GM19035 (cell line): Measurements from ENCODE around the gene TEX36.
"Not testable (repeated sequence)": the region's sequence is repeated elsewhere in the genome, so short reads cannot be mapped to it uniquely, and the experiment has no call there.

Source experiments
- ATAC-seq: cut with Tn5 transposase; IDR thresholded peaks from one replicate; pipeline ENCODE4 v1.9.1; 2021; ENCODE audit not compliant: unreplicated experiment

The TEX36 gene

DNA sequence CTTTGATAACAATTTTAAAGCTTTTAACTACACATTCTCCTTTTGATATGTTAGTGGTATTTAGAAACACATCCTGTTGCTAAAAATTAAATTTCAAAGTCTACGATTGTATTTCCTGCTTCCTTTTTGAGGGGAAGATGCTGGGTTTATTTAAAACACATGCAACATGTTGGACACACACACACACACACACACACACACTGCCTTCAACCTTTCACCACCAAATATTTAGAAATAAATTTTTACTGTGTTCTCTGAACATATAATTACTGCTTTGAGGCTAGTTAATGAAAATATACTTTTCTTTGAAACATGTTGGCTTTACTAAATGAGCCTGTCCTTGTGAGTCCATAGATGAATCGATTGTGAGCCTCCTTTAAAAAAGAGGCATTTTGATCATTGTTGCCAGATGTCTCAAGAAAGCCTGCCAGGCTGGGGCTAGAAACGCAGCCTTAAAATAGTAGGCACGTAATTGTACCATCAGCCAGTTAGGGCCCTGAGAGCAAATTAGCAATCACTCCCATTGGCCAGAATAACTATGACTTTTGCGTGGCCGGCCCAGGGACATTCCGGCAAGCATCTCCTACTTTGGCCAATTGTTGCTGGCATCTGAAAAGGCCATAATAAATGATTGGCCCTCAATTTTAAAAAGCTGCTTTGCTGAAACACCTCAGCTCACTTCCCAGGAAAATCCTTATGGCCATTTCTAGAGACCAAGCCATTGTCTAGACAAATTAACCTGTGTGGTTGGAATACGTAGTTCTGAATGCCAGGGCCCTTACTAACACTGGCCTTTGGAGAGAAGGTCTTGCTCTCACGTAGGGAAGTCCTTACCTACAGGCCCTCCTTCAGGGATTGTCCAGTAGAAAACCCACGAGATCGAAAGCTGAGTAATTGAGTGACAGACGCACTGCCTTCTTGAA is 9.9 kb upstream of the TEX36 start:
- ATAC-seq = no peak

DNA sequence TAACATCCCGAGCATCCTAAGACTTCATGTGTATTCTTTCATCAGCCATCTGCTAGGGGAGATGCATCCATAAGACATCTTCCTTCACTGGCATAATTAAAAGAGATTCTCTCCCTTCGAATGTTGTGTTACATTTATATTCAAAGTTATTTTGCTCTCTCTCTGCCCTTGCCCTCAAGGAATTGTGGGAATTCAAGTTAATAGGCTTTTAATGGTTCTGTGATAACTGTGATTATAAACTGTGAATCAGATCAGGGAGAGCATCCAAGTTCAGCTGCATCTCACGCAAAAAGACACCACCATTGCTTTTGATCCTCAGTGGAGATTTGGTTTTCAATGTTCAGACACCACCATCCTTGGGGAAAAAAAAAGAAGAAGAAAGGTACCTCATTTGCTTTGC is 9.2 kb upstream of the TEX36 start:
- no peak for ATAC-seq

DNA sequence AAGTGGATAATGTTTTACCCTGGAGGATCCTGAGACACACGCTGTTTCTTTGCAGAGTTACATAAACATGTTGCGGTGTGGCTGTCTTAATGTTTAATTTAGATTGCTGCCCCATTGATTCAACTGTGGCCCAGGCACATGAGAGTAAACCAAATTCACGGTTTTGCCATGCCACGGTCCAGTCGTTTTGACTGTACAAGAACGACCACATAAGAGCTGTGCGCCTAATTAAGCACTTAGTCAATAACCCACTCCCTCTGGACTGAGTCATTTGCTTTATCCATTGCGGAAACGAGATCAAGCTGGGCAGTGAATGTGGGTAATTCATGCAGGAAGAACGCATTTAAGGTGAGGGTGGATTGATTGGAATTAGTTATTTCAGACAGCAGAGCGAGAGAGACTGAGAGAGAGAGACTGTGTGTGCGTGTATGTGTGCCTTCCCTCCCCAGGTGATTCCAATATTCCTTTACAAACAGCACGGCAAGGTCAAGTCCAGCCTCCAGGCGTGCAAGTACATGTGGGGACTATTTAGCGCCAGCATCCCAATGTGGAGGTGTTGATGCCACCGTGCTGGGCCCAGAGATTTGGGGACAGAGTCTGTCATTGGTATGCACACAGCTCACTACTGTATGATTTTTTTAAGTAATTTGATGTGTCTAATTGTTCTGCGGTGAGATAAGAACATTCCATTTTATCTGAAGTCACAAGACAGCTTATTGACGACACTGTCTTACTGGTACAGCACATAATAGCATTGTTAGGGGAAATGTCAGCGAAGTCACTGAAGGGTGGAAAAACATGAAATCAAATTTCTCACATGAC is 8.4 kb upstream of the TEX36 start:
- ATAC-seq = no peak

DNA sequence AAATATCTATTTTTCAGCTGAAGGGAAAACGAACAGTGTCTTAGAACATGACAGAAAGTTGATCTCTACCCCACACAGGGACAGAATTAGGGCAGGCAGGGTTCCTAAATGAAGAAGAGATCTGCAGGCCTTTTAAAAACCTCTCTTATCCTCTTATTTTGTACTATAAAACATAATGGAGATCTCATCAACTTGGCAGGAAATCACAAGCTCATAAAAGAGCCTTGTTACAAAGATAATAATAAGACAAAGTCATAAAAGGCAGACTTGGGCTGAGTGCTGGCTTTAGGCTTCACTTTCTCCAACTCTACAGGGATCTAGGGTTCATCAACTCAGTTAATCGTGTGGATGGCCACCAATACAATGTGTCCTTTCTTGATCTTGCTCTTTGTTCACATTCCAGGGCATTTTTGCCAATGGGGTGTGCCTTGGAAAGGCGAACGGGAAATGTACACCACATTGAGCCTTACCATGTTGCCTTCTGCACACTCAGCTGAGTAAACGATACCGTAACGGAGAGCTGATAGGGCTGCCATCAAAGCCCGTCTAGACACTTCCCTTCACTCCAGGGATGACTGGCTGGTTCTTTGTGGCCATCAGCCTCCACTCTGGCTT is 7.1 kb upstream of the TEX36 start:
- ATAC-seq = no peak

DNA sequence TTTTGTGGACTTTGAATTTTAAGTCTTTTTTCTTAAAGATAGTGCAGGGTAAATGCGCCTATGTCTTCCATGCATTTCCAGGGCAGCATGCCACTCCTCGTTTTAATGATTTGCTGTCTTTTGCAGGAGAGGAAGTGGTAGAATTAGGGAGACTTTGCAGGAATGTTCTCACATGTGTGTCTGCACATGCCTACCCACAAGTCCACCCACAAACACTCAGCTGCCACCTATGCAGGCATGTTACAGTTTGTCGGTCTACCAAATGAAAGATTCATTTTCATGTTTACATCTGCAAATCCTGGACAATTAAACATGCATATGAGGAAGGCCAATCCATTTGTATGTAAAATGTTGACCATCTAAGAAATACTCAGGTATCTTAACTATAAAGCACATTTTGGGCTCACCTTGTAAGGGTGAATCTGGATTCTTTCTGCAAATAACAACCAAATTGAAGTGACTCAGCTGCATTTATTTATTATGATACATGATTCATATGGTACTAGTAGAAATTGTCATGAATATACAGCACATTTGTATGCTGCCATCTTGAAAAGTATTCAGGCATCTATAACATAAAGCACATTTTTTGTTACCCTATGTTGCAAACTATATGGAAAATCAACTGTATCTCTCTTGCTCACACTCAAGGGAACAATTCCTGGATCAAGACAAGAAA is 4.7 kb upstream of the TEX36 start:
- ATAC-seq = no peak

DNA sequence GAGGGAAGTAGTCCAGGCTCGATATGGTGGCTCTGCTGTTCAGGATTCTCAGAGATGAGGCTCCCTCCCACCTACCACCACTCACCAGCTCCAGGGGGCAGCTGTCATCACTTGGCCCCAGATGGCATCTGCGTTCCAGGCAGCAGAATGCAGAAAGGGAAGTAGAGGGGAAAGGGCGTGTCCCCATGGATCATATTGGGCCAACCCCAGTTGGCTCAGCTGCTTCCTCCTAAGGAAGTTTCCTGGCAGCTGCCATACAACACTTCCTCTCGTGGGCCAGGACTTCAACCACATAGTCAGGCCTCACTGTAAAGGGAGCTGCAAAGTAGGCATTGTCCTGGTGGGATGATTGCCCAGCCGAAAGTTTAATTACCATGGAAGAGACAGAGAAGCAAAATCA is 1.6 kb upstream of the TEX36 start:
- no peak for ATAC-seq

DNA sequence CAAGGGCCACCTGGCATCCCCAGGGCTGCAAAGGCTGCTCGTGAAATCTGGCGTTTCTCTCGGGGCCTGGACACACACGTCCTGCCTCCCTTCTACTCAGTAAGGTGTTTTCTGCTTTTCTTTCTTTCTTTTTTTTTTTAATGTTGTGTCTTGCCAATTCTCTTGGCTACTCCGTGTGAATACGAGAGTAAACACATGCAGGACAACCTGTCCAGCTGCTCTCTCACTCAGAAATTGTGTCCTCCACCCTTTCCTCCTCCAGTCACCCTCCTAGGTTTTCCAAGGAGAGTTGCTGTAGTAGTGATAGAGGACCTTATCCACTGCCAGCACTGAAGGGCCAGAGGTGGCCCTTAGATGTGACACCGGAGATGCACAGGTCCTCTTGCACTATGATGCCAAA is 858 bp upstream of the TEX36 start:
- no peak for ATAC-seq

DNA sequence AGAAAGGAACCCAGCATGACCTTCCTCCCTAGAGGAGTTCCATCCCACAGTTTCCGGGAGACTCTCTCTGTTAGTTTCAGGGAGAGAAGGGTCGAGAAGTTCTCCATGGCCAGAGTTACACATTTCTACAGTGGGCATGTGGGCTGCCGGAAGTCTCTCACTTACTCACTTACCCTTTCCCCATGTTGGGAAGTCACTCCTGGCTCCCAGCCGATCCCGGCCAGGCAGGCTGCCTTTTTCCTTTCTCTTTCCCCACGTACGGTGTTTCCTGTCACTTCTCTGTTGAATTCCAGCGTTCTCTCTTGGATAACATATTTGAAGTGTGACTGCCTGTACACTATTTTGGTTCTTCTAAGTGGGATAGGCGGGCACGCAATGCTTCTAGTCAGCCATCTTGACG is 3.5 kb downstream of the TEX36 start:
- no peak for ATAC-seq

DNA sequence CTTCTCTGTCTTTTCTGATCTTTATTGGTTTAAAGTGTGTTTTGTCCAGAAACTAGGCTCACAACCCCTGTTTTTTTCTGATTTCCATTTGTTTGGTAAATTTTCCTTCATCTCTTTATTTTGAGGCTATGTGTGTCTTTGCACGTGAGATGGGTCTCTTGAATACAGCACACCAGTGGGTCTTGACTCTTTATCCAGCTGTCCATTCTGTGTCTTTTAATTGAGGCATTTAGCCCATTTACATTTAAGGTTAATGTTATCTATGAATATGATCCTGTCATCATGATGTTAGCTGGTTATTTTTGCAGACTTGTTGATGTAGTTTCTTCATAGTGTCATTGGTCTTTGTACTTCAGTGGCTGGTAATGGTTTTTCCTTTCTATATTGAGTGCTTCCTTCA is 10.1 kb downstream of the TEX36 start:
- ATAC-seq = no peak

DNA sequence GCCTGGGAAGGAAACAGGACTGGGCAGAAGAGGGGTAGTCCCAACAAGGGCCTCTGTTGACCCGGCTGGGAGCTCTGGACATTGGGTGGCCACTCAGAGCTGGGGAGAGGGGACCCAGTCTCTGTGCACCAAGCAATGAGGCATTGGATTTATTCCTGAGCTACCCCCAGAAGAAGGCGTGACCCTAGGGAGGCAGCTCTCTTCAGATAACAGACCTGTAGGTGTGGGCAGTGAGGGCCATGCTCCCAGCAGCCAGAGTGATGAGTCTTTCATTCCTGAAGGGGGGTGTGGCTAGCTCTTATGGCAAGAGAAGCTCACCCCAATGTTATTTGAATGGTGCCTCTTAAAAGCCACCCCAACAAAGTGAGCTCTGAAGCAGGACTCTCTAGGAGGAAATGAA is 20.4 kb downstream of the TEX36 start:
- no peak for ATAC-seq

DNA sequence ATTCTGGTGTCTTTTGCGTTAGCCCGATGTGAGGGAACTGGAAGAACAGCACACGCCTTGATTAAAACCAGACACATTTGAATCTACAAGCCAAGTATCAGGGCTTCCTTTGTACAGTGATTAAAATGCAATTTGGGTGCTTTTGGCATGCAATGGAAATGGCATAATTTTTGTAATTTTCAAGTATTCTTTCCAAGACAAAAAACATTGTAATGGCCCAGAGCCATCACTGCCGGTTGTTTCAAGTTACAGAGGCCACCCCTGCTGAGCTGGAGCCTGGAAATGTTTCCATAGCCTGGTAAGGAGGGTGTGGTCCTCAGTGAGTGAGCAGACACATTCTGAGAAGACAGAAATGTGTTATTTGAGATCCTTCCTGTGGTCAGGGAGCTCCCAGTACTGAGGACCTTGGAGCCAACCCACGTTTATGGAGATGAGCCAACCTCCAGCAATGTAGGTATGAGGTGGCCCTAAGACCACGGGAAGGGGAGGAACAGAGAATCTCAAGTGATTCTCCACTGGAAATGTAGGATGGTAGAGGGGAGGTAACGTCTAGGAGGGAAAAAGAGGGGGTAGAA is 20.9 kb downstream of the TEX36 start:
- ATAC-seq = no peak

DNA sequence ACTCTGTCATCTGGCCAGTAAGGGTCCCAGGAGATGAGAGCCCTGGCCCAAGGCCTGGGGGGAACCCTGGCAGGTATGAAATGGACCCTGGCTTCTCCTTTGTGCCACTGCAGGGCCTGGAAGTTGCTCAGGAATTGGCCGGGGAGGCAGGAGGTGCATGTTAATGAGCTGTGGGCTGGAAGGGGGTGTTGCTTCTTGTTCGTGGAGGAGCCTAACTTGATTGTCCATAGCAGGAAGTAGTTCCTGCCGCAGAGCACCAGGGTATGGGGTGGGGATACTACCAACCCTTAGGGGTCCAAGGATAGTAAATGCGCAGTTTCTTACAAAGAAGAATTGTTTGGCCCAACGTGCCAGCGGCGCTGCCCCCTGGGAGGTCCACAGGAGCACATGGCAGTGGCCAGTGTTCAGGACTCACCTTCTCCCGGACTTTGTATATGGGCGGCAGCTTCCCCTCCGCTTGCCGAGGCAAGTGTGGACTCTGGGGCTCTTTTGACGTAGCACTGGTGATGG is 21.5 kb downstream of the TEX36 start:
- no peak for ATAC-seq

DNA sequence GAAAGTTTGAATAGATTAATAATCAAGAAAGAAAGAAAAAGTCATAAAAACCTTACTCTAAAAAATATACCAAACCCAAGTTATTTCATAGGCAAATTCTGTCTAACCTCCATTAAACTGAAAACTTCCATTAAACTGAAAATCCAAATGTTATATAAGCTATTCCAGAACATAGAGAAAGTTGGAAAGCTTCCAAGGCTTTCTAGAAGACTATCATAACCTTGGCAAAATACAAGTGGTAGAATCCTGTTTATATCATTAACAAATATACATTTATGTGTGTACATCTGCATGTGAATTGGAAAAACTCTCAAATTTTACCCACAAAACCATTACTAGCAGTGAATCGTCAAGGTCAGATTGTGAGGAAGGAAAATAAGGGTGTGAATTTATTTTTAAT is 23.9 kb downstream of the TEX36 start:
- ATAC-seq = no peak

DNA sequence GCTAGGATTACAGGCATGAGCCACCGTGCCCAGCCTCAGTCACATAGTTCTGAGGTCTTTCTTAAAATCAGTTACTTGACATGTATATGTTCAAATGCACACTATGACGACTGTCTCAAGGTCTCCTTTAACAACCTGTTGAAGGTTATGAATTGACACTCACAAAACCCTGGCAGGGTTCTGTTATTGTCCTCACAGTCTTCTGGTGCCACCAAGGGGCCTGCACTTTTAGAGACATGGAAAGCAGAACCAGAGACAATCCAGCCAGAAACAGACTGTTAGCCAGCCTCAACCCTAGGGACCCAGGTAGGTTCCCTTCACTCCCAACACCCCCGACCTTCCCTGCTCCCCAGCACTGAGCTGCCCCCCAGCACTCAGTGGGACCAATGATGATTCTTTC is 26.4 kb downstream of the TEX36 start:
- ATAC-seq = no peak

DNA sequence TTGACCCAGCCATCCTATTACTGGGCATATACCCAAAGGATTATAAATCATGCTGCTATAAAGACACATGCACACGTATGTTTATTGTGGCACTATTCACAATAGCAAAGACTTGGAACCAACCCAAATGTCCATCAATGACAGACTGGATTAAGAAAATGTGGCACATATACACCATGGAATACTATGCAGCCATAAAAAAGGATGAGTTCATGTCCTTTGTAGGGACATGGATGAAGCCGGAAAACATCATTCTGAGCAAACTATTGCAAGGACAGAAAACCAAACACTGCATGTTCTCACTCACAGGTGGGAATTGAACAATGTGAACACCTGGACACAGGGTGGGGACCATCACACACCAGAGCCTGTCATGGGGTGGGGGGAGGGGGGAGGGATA is 29.9 kb downstream of the TEX36 start:
- not testable (repeated sequence) for ATAC-seq

DNA sequence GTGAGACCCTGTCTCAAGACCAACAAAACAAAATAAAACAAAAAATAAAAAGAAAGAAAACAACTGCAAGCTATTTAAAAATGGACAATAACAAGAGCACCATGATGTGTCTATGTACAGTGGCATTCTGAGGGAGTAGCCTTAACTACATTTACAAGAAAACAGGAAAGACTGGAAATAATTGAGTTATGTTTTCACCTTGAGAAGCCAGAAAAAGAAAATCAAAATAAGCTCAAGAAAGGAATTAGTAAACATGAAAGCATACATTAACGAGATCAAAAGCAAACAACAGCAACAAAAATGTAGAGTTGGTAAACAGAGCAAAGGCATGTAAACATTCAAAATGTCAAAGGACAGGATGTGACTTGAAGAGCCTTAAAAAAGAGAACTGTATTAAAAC is 36.7 kb downstream of the TEX36 start:
- no peak for ATAC-seq

DNA sequence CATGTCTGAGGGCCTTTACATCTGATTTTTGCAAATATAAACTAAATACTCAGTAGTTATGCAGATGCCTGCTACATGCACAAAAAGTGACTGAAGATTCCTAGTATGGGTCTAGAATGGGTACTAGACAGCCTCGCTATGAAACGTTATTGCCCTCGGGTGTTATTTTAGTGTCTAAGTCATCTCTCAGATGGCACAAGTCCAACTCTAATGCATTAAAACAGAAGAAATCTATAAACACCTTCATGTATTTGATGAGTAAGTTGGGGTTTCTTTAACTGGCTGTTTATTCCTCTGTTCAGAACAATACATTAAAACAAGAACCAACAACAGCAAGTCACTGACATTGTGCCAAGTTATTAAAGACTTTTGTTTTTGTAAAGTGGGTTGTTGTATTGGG is 41.6 kb downstream of the TEX36 start:
- ATAC-seq = no peak

DNA sequence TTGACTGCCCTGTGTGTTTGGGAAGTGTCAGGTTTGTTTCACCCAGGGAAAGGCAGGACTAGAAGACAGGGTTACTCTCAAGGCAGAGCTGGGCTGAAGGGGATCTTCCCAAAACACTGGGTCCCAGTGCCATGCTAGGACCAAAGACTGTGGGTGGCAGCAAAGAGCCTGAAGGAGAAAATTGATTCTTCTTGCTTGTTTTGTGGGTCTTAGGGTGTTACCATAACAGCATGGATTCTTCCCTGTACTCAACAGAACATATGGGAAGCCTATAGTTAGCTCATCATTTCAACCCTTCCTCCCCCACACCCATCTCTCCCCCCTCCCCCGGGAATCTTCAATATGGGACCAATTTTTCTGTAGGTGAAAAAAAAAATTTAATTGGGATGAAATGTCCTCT is 42.3 kb downstream of the TEX36 start:
- ATAC-seq = no peak

DNA sequence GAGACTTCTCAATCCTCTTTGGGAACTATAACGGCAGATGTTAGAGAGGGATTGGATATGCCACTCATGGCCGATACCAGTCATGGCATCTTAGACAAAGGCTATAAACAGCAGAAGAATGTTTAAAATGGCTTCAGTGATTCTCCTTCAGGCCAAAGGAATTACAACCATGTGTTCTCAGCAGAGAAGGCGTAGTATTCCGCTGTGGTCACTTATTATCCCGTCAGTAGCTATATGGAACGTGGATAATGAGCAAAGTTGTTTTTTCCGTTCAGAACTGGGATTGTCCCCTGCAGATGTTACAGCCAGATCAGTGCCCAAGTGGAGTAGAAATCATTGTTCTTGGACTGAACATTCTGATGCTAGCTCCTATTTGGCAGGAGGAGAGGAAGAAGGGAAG is 43.1 kb downstream of the TEX36 start:
- no peak for ATAC-seq

DNA sequence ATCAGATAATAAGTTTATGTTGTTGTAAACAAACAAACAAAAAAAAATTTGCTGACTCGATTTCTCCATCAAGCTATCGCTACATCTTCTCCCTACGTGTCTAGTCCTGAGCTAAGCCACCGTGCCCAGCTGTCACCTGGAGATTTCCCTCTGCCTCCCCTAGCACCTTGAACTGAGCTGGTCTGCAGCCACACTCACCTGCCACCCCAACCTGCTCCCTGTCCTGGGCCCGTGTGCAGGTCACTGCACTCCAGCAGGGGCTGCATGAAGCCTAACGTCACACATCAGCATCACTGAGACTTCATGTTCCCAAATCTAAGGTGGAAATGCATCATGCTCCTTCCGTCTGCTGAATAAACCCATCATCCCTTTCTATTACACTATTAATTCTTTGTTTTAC is 44.4 kb downstream of the TEX36 start:
- ATAC-seq = no peak

DNA sequence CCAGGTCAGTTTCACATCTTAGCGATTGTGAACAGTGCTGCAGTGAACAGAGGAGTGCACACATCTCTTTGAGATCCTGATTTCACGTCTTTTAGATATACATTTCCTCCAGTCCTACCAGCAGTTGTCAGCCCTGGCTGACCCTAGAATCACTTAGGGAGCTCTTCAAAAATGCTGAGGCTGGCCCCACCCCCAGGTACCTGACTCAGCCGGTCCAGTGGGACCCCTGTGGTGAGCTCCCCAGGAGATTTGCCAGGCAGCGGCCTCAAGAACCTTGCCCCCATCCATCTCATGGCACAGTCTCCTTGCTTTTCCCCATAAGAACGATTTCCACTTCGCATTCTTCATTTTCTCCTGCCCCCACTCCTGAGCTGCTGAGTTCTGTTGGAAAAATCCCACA is 45.5 kb downstream of the TEX36 start:
- no peak for ATAC-seq
